Esophagus (tissue), 2 donors: ENCODE measurements around the gene SUZ12. TPM values are rescaled to one million over a fixed set of nuclear protein-coding genes. Genes with fewer than 3 reads are reported as not detected.
A peak's percentile ranks its signal among the peaks of the same experiment; 100 is the strongest.
"Not testable (repeated sequence)": the region's sequence is repeated elsewhere in the genome, so short reads cannot be mapped to it uniquely, and the experiment has no call there.

ENCODE experiments used
- H3K27ac ChIP-seq, 2 donors: one replicate each; pipeline ENCODE4 v1.5.1; 2013; ENCODE audit warnings: low read depth in 2 of 2, mild to moderate bottlenecking in 2 of 2, inconsistent platforms in 1 of 2, low read length in 1 of 2, moderate library complexity in 1 of 2
- H3K27me3 ChIP-seq, 2 donors: one replicate each; pipeline ENCODE4 v1.6.1; 2013; ENCODE audit warnings: low read length in 2 of 2, control low read depth in 1 of 2, mild to moderate bottlenecking in 1 of 2; ENCODE audit not compliant: insufficient read depth in 2 of 2, control insufficient read depth in 1 of 2
- H3K36me3 ChIP-seq, 2 donors: one replicate each; pipeline ENCODE4 v1.6.1; 2013; ENCODE audit warnings: low read length in 1 of 2; ENCODE audit not compliant: control insufficient read depth in 2 of 2, insufficient read depth in 2 of 2
- H3K4me1 ChIP-seq, 2 donors: one replicate each; pipeline ENCODE4 v1.6.1; 2013; ENCODE audit warnings: low read length in 1 of 2; ENCODE audit not compliant: control insufficient read depth in 2 of 2, insufficient read depth in 2 of 2
- H3K4me3 ChIP-seq, 2 donors: one replicate each; pipeline ENCODE4 v1.5.1; 2013; ENCODE audit warnings: low read length in 2 of 2, mild to moderate bottlenecking in 2 of 2, low read depth in 1 of 2, moderate library complexity in 1 of 2
- H3K9me3 ChIP-seq, 2 donors: one replicate each; pipeline ENCODE4 v1.6.1; 2013; ENCODE audit warnings: mild to moderate bottlenecking in 2 of 2, low read depth in 1 of 2, low read length in 1 of 2, moderate library complexity in 1 of 2; ENCODE audit not compliant: control insufficient read depth in 2 of 2, insufficient read depth in 1 of 2
- WGBS, 2 donors: extraction: QIAGEN DNeasy Blood & Tissue Kit; methylation state at CpG; one replicate each; pipeline ENCODE4 v1.1.7; 2013; 5-methylcytosine and 5-hydroxymethylcytosine counted together
- polyA plus RNA-seq, 2 donors: library from polyadenylated mRNA; stranded (reverse); fragments of 200-250 nt; gene quantifications; one replicate each; pipeline ENCODE4 v1.2.3, GENCODE V29; 2013
- donor health status: healthy with polysubstance abuse.
- donor health status: Bipolar disorder and iron deficiency.

The SUZ12 gene
- polyA plus RNA-seq, 2 donors: 8.9 to 12.1 TPM

GRCh38 chr17:31916491-31917064 lies 20.2 kb upstream of the SUZ12 start:
- H3K27me3 ChIP-seq: peaks cover 0 to 3% of the 10 kb centered on the region in 2 donors
- H3K4me3 ChIP-seq: peak overlapping the region in 1 of 2 donors; percentile 13
- peaks cover 0 to 3% of the 10 kb centered on the region in 2 donors for H3K9me3 ChIP-seq
- no peak overlapping the region for H3K27ac ChIP-seq
- H3K36me3 ChIP-seq: no peaks in the 10 kb centered on the region
- peaks cover 0 to 5% of the 10 kb centered on the region in 2 donors for H3K4me1 ChIP-seq
- 50 to 58% methylated on average over 34 to 36 of the region's 36 CpGs for WGBS, 2 donors

DNA sequence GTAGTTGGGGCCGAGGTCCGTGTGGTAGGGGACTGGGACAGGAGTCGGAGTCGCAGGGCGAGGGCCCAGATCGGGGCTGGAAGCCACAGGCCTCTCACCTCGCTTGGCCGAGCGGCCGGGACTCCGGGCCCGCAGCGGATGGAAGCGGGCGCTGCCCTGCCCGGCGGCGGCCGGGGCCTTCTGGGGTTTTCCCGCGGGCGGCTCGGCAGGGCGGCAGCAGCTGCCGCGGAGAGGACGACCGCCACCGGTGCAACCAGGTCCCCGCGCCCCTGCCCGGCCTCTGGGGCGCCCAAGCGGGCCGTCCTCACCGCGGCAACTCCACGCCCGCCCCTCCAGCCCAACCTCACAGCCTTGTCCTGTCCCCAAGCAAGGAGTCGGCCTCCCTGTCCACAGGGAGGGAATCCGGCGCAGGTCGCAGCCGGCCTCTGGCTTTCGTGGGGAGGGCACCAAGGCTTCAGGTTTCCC lies 19.7 kb upstream of the SUZ12 start:
- Histone ChIP-seq H3K27me3 (peaks cover 0 to 3% of the 10 kb centered on the region in 2 donors), H3K4me1 (peaks cover 0 to 5% of the 10 kb centered on the region in 2 donors), H3K9me3 (peaks cover 0 to 3% of the 10 kb centered on the region in 2 donors), H3K27ac (no peak overlapping the region), H3K36me3 (no peaks in the 10 kb centered on the region), H3K4me3 (peak overlapping the region in 1 of 2 donors; percentile 13)
- WGBS, 2 donors: 14 to 25% methylated on average over 25 to 45 of the region's 45 CpGs

DNA sequence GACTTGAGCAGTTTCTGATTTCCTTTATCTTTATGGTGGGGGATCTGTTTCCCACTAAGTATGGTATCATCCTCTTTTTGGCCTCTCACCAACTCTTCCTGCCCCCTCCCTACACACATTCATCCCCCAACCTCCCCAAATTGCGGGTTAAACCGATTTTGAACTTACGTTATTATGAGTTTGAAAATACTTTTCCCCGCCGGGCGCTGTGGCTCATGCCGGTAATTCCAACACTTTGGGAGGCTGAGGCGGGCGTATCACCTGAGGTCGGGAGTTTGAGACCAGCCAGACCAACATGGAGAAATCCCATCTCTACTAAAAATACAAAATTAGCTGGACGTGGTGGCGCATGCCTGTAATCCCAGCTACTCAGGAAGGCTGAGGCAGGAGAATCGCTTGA lies 19.1 kb upstream of the SUZ12 start:
- H3K27ac ChIP-seq, H3K9me3 ChIP-seq, H3K27me3 ChIP-seq, H3K4me3 ChIP-seq, H3K4me1 ChIP-seq, H3K36me3 ChIP-seq: not testable (repeated sequence)
- WGBS, 2 donors: 94 to 96% methylated on average over 13 of the region's 13 CpGs

DNA sequence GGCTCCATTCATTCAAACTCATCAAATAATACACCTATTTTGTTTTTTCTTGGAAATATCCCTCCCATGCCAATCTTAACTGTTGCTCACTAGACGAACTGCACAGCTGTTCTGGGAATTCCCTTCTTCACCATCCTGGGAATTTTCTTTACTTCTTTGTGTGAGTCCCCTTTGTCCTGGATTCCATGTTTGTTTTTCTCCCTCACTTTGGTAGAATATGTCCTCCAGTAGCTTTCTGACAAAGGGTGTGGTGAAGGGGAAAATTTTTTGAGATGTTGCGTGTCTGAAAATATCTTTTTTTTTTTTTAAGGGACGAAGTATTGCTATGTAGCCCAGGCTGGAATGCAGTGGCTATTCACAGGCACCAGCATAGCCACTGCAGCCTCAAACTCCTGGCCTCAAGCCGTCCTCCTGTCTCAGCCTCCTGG lies 18.1 kb upstream of the SUZ12 start:
- Histone ChIP-seq H3K4me1 (peaks cover 0 to 5% of the 10 kb centered on the region in 2 donors), H3K9me3 (peaks cover 0 to 3% of the 10 kb centered on the region in 2 donors), H3K27ac (no peak overlapping the region), H3K4me3 (no peak overlapping the region), H3K36me3 (no peaks in the 10 kb centered on the region), H3K27me3 (peaks cover 0 to 3% of the 10 kb centered on the region in 2 donors)
- WGBS, 2 donors: 68 to 73% methylated on average over 4 of the region's 4 CpGs

DNA sequence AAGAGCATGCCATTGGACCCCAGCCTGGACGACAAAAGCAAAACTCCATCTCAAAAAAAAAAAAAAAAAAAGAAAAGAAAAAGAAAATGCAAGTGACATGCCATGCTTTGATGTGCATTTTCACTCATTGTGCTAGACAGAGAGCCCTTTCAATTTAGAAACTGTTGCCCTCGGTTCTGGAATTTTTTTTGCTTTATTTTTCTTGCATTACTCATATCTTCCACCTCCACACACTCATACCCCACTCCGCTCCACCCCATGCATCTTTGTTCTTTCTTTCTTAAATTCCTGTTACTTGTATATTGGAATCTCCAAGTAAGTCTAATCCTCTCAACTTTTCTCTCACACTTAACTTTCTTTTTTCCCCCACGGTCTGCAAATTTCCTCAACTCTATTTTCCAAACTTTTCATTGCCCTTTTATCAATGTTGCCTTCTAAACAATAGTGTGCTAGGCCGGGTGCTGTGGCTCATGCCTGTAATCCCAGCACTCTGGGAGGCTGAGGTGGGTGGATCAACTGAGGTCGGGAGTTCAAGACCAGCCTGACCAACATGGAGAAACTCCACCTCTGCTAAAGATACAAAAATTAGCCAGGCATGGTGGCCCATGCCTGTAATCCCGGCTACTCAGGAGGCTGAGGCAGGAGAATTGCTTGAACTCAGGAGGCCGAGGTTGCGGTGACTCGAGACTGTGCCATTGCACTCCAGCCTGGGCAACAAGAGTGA lies 16.8 kb upstream of the SUZ12 start:
- H3K27ac ChIP-seq: no peak overlapping the region
- peaks cover 0 to 5% of the 10 kb centered on the region in 2 donors for H3K4me1 ChIP-seq
- no peak overlapping the region for H3K4me3 ChIP-seq
- WGBS, 2 donors: 74 to 78% methylated on average over 10 of the region's 10 CpGs
- H3K9me3 ChIP-seq: peaks cover 0 to 3% of the 10 kb centered on the region in 2 donors
- H3K36me3 ChIP-seq: no peaks in the 10 kb centered on the region
- peaks cover 0 to 3% of the 10 kb centered on the region in 2 donors for H3K27me3 ChIP-seq

GRCh38 chr17:31926100-31926729 lies 10.6 kb upstream of the SUZ12 start:
- Histone ChIP-seq H3K27me3 (no peaks in the 10 kb centered on the region), H3K27ac (no peak overlapping the region), H3K4me3 (no peak overlapping the region), H3K36me3 (no peaks in the 10 kb centered on the region), H3K9me3 (no peaks in the 10 kb centered on the region), H3K4me1 (no peaks in the 10 kb centered on the region)
- WGBS, 2 donors: 83 to 85% methylated on average over 5 of the region's 5 CpGs

GRCh38 chr17:31931756-31932155 lies 5.1 kb upstream of the SUZ12 start:
- H3K27me3 ChIP-seq: no peaks in the 10 kb centered on the region
- no peaks in the 10 kb centered on the region for H3K4me1 ChIP-seq
- H3K27ac ChIP-seq: no peak overlapping the region
- 78 to 91% methylated on average over 1 of the region's 1 CpG for whole genome bisulfite sequencing, 2 donors
- H3K4me3 ChIP-seq: no peak overlapping the region
- H3K36me3 ChIP-seq: no peaks in the 10 kb centered on the region
- H3K9me3 ChIP-seq: no peaks in the 10 kb centered on the region

- Histone ChIP-seq H3K4me1 (no peaks in the 10 kb centered on the region), H3K9me3 (no peaks in the 10 kb centered on the region), H3K4me3 (no peak overlapping the region), H3K27ac (no peak overlapping the region), H3K36me3 (no peaks in the 10 kb centered on the region), H3K27me3 (no peaks in the 10 kb centered on the region)
- WGBS, 2 donors: 93 to 95% methylated on average over 5 of the region's 5 CpGs
These were observed 1.3 kb upstream of the SUZ12 start for GRCh38 chr17:31935512-31935911.

GRCh38 chr17:31937926-31938641 lies 1.3 kb downstream of the SUZ12 start:
- not testable (repeated sequence) for H3K4me1 ChIP-seq, H3K9me3 ChIP-seq, H3K27me3 ChIP-seq, H3K36me3 ChIP-seq, H3K27ac ChIP-seq
- 5% methylated on average over 9 of the region's 12 CpGs for WGBS, 2 donors
- peak overlapping the region in 1 of 2 donors; percentile 55 for H3K4me3 ChIP-seq
